Mesodermal cell (in vitro differentiated cells): ENCODE results near the gene IDUA.

Experiments
- H3K27ac ChIP-seq: 2 replicates; pipeline ENCODE4 v1.7.0; 2013; ENCODE audit warnings: mild to moderate bottlenecking, low read depth, low read length, moderate library complexity; ENCODE audit not compliant: severe bottlenecking
- H3K36me3 ChIP-seq: 2 replicates; pipeline ENCODE4 v1.7.1; 2013; ENCODE audit warnings: mild to moderate bottlenecking, low read length, moderate library complexity; ENCODE audit not compliant: control insufficient read depth, insufficient read depth
- H3K4me1 ChIP-seq: one replicate; pipeline ENCODE4 v1.7.1; 2013; ENCODE audit warnings: mild to moderate bottlenecking, low read length; ENCODE audit not compliant: insufficient read depth, control insufficient read depth, poor library complexity, severe bottlenecking
- H3K4me3 ChIP-seq: 2 replicates; pipeline ENCODE4 v1.7.0; 2013; ENCODE audit warnings: low read length, control low read depth, mild to moderate bottlenecking; ENCODE audit not compliant: insufficient read depth, poor library complexity, severe bottlenecking; ENCODE audit errors: extremely low read depth
- H3K9me3 ChIP-seq: 2 replicates; pipeline ENCODE4 v1.7.1; 2013; ENCODE audit warnings: mild to moderate bottlenecking, low read length, moderate library complexity; ENCODE audit not compliant: control insufficient read depth
- WGBS, 2 experiments: methylation state at CpG; one replicate each; pipeline ENCODE4 v1.1.5; 2013; ENCODE audit warnings: missing lambda C conversion rate in 2 of 2; ENCODE audit not compliant: insufficient coverage in 2 of 2; 5-methylcytosine and 5-hydroxymethylcytosine counted together

IDUA gene

GRCh38 chr4:957231-957580, 29.6 kb upstream of the IDUA start:
- Histone ChIP-seq H3K4me3 (no peak overlapping the region), H3K4me1 (no peaks in the 10 kb centered on the region), H3K9me3 (no peaks in the 10 kb centered on the region), H3K36me3 (peaks cover 4% of the 10 kb centered on the region), H3K27ac (no peak overlapping the region)
- WGBS, 2 experiments = 81 to 94% methylated on average over 8 of the region's 8 CpGs

- Histone ChIP-seq H3K4me1 (no peaks in the 10 kb centered on the region), H3K36me3 (peaks cover 4% of the 10 kb centered on the region), H3K4me3 (no peak overlapping the region), H3K27ac (no peak overlapping the region), H3K9me3 (no peaks in the 10 kb centered on the region)
- 96 to 97% methylated on average over 44 to 45 of the region's 45 CpGs for WGBS, 2 experiments
Observed at GRCh38 chr4:957581-958313, 29.1 kb upstream of the IDUA start.

GRCh38 chr4:958314-958665, 28.6 kb upstream of the IDUA start:
- H3K27ac ChIP-seq = no peak overlapping the region
- 95 to 96% methylated on average over 8 to 17 of the region's 17 CpGs for WGBS, 2 experiments
- H3K9me3 ChIP-seq = no peaks in the 10 kb centered on the region

GRCh38 chr4:958696-959337, 28.0 kb upstream of the IDUA start:
- Histone ChIP-seq H3K4me1 (no peaks in the 10 kb centered on the region), H3K4me3 (no peak overlapping the region), H3K27ac (no peak overlapping the region), H3K36me3 (peaks cover 4% of the 10 kb centered on the region), H3K9me3 (no peaks in the 10 kb centered on the region)
- 89 to 92% methylated on average over 10 to 17 of the region's 17 CpGs for WGBS, 2 experiments

More at GRCh38 chr4:958314-958665, 28.6 kb upstream of the IDUA start:
- no peak overlapping the region for H3K4me3 ChIP-seq
- H3K4me1 ChIP-seq = no peaks in the 10 kb centered on the region
- peaks cover 4% of the 10 kb centered on the region for H3K36me3 ChIP-seq

GRCh38 chr4:959338-960139, 27.3 kb upstream of the IDUA start:
- WGBS, 2 experiments = 91 to 94% methylated on average over 20 to 23 of the region's 24 CpGs
- H3K27ac ChIP-seq = no peak overlapping the region
- H3K4me1 ChIP-seq = no peaks in the 10 kb centered on the region
- H3K4me3 ChIP-seq = no peak overlapping the region
- H3K36me3 ChIP-seq = peaks cover 8% of the 10 kb centered on the region
- no peaks in the 10 kb centered on the region for H3K9me3 ChIP-seq

GRCh38 chr4:960140-960635, 26.7 kb upstream of the IDUA start:
- no peaks in the 10 kb centered on the region for H3K9me3 ChIP-seq
- no peaks in the 10 kb centered on the region for H3K4me1 ChIP-seq
- peaks cover 8% of the 10 kb centered on the region for H3K36me3 ChIP-seq
- no peak overlapping the region for H3K4me3 ChIP-seq
- no peak overlapping the region for H3K27ac ChIP-seq
- WGBS, 2 experiments = 88% methylated on average over 12 to 16 of the region's 16 CpGs

- WGBS, 2 experiments = 95 to 97% methylated on average over 30 to 32 of the region's 35 CpGs
- Histone ChIP-seq H3K4me3 (no peak overlapping the region), H3K4me1 (no peaks in the 10 kb centered on the region), H3K27ac (no peak overlapping the region), H3K36me3 (peaks cover 12% of the 10 kb centered on the region), H3K9me3 (no peaks in the 10 kb centered on the region)
Observed at GRCh38 chr4:960636-961350, 26.1 kb upstream of the IDUA start.

- Histone ChIP-seq H3K36me3 (peaks cover 18% of the 10 kb centered on the region), H3K4me3 (no peak overlapping the region), H3K27ac (no peak overlapping the region), H3K9me3 (no peaks in the 10 kb centered on the region), H3K4me1 (no peaks in the 10 kb centered on the region)
- 95% methylated on average over 50 to 52 of the region's 52 CpGs for WGBS, 2 experiments
Observed at GRCh38 chr4:961351-962230, 25.3 kb upstream of the IDUA start.

GRCh38 chr4:962231-963208, 24.3 kb upstream of the IDUA start:
- H3K4me1 ChIP-seq = no peaks in the 10 kb centered on the region
- H3K4me3 ChIP-seq = no peak overlapping the region
- WGBS, 2 experiments = 88 to 94% methylated on average over 35 to 51 of the region's 54 CpGs
- H3K36me3 ChIP-seq = peaks cover 18% of the 10 kb centered on the region
- no peaks in the 10 kb centered on the region for H3K9me3 ChIP-seq
- no peak overlapping the region for H3K27ac ChIP-seq
